ENCODE results near the gene IL17REL.

Gene IL17REL

GRCh38 chr22:49954991-49955580 lies 57.5 kb downstream of the IL17REL start:
- DNase-seq: no peak

DNA sequence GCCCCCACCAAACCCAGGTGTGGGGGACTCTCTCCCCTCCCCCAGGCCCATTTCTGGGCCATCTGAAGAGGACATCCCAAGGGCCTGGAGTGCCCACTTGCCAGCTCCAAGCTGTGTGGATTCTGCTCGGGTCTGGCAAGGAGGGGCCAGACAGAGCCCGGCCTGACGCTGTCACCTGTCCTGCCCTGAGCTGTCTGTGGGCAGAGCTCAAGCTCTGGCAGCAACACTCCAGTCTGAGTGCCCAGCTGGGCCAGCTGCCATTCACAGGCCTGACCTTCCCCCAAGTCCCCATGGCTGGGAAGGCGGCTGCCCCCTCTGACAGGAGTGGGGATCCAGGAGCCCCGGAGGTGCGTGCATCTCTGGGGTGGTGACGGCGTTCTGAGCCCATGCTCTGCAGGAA lies 58.2 kb downstream of the IL17REL start:
- no peak for DNase-seq

- no peak for DNase-seq
These were observed 58.8 kb downstream of the IL17REL start for GRCh38 chr22:49953680-49954344.

DNA sequence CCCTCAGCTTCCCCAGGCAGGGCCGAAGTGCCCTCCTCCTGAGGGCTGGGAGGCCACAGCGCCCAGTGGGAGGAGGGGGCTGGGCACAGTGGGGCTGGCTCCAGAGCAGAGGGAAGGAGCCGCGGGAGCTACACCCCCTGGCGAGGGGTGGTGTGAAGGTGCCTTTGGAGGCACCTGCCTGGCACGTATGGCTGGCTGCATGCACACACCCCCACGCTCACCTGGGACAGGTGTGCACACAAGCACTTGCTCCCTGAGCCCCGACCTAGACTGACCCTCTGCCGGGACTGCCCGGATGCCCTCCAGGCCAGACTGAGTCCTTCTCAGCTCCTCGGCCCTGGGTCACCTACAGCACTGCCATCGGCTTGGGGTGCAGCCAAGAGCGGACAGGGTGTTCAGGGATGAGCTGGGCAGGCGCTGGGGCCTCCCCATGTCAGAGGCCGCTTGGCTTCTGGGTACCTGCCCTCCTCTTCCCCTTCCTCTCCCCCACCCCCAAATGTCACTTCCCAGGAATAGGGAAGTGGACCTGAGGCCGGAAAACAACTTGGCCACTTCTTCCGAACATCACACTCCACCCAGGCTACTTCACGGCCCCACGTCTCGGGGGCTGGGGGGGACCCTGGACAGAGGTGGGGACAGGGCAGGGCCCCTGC lies 59.4 kb downstream of the IL17REL start:
- DNase-seq: no peak

DNA sequence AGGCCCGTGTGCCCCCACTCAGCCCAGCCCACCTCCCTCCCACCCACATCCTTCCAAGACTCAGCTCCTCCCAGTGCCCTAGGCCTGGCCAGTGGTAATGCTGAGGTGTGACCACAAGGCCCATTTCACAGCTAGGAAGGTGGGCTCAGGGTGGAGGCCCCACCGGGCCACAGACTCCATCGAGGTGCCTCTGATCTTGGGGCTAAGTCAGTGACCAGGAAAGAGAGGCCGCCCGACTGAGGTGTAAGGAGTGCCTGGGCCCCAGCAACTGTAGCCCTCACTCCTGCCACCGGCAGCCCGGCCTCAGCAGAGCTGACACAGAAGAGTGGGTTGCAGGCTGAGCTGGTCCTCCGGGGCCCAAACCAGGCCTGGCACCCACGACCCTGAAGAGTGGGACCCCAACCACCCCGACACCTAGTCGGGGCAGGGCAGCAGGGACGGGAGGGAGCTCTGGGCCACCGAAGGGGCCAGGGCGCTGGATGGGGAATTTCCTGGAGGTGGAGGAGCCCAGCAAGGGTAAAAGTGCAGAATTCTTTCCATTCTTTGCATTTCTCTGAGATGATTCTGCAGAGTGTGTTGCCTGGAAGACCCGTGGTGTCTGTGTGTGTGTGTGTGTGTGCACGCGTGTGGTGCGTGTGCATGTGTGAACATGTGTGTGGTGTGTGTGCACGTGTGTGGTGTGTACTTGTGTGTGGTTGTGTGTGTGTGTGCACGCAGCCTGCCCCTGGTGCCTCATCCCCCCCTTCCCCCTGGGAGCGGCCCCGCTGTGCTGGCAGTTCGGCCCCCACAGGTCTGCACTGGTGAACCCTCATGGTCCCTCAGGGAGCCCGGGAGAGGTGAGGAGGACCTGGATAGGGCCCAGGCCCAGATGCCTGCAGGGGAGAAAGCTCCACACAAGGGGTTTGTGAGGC lies 60.3 kb downstream of the IL17REL start:
- DNase-seq: no peak

GRCh38 chr22:49951678-49951985 lies 60.9 kb downstream of the IL17REL start:
- no peak for DNase-seq

DNA sequence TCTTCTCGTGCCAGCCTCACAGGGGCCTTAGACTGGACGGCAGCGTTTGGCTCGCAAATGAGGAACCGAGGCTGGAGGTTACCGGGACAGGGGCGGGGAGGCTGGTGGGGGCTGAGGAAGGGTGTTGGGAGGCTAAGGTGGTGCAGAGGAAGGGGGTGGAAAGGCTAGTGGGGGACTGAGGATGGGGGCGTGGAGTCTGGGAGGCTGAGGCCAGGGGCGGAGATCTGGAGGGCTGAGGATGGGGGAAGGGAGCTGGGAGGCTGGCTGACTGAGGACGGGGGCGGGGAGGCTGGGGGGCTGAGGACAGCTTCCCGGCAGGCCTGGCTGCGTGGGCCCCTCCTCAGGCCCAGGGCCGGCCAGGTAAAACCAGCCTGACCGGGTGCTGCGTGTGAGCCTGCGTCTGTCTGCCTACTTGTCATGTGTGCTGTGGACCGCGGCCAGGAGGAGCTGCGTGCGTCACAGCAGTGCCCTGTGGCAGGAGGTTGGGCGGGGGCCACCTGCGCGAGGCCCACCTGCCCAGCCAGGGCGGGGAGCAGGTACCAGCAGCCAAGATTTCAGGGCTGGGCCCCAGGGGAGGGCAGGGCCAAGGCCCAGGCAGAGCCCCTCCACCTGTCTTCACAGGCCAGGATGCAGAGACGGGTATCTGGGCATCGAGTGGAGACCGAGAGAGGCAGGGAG lies 61.4 kb downstream of the IL17REL start:
- DNase-seq: peak in 2 of 3 donors; percentile 55 to 57

- no peak for DNase-seq
These were observed 62.1 kb downstream of the IL17REL start for GRCh38 chr22:49950396-49950994.

DNA sequence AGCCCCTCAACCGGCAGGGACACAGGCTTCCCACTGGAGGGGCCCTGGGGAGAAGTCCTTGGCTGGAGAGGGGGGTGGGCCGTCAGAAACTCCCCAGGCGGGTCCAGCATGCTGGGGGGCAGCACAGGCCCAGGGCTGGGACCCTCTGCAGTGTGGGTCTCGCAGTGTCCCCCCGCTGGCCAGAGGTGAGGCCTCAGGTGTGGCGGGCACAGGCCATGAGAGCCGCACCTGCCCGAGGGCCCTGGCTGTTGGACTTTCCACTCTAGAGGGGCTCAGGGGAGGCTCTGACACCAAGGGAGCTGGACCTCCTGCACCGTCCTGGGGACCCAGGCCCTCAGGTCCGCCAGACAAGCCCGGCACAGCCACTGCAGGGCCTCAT lies 62.7 kb downstream of the IL17REL start:
- no peak for DNase-seq

GRCh38 chr22:49948958-49949913 lies 63.3 kb downstream of the IL17REL start:
- DNase-seq: no peak

DNA sequence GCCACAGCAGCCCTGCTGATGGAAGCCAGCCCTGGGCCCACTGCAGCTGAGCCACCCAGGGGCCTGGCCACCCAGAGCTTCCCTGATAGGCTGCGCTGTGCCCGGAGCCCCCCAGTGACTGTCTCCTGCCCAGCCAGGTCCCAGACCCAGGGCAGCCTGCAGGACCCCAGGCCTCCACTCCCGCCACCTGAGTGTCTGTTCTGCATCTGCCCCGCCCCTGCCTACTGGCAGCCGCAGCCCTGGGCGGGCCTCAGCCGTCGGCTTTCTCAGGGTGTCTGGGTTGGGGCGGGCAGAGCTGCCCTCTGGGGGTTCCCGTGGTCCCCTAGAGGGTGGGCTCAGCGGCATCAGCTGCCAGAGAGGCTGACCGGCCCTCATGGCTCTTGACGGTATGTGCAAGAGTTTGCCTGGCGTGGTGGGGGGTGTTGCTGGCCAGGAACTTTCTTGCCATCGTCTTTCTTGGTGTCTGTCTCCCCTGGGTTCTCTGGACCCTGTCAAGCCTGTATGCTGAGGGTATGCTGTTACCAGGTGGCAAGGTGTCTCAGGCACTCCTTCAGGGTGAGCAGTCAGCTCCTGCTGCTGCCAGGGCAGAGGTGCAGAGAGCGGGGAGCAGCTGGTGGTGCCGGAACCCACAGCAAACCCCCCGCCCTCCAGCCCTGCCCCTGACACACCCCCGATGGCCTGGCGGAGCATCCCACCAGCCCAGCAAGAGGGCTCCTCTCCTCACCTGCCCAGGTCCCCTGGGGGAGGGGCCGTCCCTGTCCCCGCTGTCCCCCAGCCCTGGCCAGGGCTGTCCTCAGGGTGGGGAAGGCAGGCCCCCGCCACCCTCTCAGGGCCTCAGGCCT lies 64.2 kb downstream of the IL17REL start:
- no peak for DNase-seq

DNA sequence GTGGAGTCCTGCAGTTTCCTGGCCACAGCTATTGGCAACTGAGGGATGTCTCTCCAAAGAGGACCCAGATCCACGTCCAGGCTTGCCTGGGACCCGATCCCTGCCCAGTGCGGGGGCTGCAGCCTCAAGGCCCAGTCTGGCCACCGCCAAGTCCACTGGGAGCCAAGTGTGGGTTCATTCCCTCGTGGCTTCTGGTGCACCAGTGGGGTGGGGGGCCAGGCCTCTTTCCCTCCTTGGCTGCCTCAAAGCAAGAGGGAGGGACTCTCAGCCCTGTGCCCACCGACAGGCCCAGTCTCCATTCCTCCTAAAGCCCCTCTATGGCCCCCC lies 65.3 kb downstream of the IL17REL start:
- DNase-seq: no peak

GRCh38 chr22:49946612-49947295 lies 65.8 kb downstream of the IL17REL start:
- no peak for DNase-seq

DNA sequence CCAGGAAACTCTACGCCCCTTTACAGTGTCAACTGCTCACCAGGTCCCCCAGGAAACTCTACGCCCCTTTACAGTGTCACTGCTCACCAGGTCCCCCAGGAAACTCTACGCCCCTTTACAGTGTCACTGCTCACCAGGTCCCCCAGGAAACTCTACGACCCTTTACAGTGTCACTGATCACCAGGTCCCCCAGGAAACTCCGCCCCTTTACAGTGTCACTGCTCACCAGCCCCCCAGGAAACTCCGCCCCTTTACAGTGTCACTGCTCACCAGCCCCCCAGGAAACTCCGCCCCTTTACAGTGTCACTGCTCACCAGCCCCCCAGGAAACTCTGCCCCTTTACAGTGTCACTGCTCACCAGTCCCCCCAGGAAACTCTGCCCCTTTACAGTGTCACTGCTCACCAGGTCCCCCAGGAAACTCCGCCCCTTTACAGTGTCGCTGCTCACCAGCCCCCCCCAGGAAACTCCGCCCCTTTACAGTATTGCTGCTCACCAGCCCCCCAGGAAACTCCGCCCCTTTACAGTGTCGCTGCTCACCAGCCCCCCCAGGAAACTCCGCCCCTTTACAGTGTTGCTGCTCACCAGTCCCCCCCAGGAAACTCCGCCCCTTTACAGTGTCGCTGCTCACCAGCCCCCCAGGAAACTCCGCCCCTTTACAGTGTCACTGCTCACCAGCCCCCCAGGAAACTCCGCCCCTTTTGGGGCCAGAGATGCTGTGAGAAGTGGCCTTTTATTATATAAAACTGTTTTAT lies 67.3 kb downstream of the IL17REL start:
- peak; percentile 45 to 75 (median 61) for DNase-seq
